ENCODE results near the gene NCBP2.
A peak's percentile ranks its signal among the peaks of the same experiment; 100 is the strongest.

NCBP2 gene

DNA sequence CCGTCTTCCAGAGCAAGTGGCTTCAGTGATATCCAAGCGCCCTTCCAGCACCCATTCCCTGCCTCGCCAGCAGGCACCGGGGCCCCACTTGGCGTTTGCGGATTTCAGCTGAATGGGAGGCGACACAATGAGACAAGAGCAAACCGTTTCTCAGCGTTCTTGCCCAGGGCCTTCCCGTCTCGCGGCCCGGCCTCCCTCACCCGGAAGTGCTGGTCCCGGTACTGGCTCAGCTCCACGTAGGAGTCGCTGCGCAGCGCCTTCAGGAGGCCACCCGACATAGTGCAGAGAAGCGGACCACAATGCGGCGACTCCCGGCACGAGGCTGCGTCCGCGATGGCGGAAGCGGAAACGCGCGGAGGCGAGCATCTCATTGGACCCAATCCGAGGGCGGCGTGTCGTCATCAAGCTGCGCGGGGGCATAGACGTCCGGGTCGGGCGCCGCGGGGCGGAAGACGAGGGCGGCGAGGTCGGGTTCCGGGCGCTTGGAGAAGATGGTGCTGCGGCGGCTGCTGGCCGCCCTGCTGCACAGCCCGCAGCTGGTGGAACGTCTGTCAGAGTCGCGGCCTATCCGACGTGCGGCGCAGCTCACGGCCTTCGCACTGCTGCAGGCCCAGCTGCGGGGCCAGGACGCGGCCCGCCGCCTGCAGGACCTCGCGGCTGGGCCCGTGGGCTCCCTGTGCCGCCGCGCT, at the start of gene NCBP2:
TSS of gene NCBP2 (minus strand) at position 303 of the 689 bp plus-strand sequence. CDS start at position 278, 25 bp downstream.
- Mint-ChIP-seq H3K4me1 (peaks cover 47% of the 10 kb centered on the region), H3K36me3 (peaks cover 41% of the 10 kb centered on the region), H3K4me3 (peak within 1 kb of the TSS; percentile 93), H3K27ac (peak within 1 kb of the TSS; percentile 95), H3K9me3 (no peaks in the 10 kb centered on the region), H3K27me3 (peaks cover 5% of the 10 kb centered on the region)
- CTCF ChIA-PET = interaction anchor here (0.9 to 2.0 kb wide), 15 partner anchors 9 to 414 kb away, joined by 3 to 7 read pairs (median 4); partner anchors contain the start of gene SENP5
- peak; percentile 100 for DNase-seq

DNA sequence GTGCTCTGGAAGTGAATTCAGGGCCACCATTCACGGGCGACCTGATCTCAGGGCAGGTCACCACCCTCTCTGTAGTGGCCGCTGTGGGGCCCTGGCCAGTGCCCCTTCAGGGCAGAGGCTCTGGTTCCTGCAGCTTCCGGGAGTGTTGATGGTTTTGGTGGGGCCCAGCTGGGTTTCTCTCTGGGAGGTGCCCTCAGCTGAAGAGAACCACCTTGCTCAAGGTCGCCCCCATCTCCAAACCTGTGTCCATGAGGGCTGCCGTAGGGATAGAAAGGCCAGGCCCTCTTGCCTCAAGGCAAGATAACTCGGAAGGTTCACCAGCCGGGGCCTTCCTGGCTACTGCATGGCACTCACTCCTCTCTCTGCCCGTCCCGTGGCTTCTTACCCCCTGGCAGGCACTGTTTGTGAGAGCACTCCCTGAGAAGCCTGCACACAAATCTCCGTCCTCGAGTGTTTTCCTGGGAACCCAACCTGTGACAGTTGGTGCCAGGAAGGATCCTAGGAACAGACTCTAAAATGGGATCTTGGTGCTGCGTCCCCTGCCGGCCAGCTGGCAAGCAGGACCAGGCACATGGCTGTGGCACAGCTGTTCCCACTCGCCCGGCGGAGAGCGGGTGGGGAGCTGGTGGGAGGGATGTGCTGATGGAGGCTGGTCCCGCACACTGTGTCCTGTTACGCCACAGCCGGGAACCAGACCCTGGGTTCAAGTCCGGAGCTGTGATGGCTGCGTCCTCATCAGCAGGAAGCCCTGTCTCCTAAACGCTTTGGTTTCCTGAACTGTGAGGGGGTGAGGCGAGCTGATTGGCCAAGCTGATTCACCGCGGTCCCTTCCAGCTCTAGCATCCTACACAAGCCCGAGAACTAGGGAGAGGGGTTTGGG, 49.5 kb upstream of the NCBP2 start:
- H3K27me3 Mint-ChIP-seq = peaks cover 15% of the 10 kb centered on the region
- H3K36me3 Mint-ChIP-seq = no peaks in the 10 kb centered on the region
- no peaks in the 10 kb centered on the region for H3K4me1 Mint-ChIP-seq
- no peak overlapping the region for H3K4me3 Mint-ChIP-seq
- no peak overlapping the region for H3K27ac Mint-ChIP-seq
- no peak for DNase-seq
- H3K9me3 Mint-ChIP-seq = no peaks in the 10 kb centered on the region
- CTCF ChIA-PET = no interaction called here

DNA sequence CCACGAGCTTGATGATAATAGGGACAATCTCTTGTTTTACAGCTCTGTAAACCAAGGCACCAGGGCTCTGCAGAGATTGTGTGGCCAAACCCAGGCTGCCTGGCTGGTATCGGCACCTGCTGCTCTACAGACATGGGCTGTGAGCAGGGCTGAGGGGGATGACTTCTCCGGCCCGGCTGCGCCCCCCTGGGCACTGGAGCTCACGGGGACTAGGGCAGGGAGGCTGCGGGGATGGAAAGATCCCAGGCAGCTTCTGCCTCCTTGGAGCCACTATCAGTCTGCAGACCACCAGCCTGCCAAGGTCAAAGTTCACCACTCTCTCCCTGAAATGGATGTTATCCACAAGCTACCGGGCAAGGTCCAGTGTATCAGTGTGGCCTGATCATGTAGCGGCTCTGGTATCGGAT, 48.3 kb upstream of the NCBP2 start:
- H3K36me3 Mint-ChIP-seq = no peaks in the 10 kb centered on the region
- H3K27me3 Mint-ChIP-seq = peaks cover 19% of the 10 kb centered on the region
- CTCF ChIA-PET = no interaction called here
- H3K27ac Mint-ChIP-seq = no peak overlapping the region
- no peaks in the 10 kb centered on the region for H3K4me1 Mint-ChIP-seq
- H3K9me3 Mint-ChIP-seq = no peaks in the 10 kb centered on the region
- H3K4me3 Mint-ChIP-seq = no peak overlapping the region
- DNase-seq = no peak

DNA sequence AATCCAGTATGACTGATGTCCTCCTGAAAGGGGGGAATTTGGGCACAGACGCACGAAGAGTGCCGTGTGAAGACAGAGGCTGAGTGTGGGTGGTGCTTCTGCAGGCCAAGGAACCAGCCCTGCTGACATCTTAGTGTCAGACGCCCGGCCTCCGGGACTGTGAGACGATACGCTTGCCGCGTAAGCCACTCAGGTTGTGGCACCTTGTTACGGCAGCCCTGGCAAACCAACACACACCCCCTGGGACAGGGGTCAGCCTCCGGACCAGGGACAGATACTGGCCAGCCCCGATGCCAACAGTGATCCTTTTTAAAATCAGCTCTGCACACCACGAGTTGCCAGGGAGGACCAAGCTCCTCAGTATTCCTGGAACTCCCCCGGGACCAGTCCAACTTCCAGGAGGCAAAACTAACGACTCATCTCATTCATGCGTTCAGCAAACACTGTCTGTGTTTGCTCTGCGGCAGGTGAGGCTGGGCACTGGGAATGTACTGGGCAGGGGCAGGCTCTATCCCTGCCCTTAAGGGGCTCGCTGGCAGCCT, 47.5 kb upstream of the NCBP2 start:
- peaks cover 25% of the 10 kb centered on the region for H3K27me3 Mint-ChIP-seq
- H3K4me1 Mint-ChIP-seq = no peaks in the 10 kb centered on the region
- no peaks in the 10 kb centered on the region for H3K9me3 Mint-ChIP-seq
- no peaks in the 10 kb centered on the region for H3K36me3 Mint-ChIP-seq
- H3K27ac Mint-ChIP-seq = no peak overlapping the region
- no peak overlapping the region for H3K4me3 Mint-ChIP-seq
- CTCF ChIA-PET = interaction anchor here (0.7 kb wide), 1 partner anchor 12 kb away, joined by 3 read pairs; no protein-coding TSS in a partner anchor
- no peak for DNase-seq

DNA sequence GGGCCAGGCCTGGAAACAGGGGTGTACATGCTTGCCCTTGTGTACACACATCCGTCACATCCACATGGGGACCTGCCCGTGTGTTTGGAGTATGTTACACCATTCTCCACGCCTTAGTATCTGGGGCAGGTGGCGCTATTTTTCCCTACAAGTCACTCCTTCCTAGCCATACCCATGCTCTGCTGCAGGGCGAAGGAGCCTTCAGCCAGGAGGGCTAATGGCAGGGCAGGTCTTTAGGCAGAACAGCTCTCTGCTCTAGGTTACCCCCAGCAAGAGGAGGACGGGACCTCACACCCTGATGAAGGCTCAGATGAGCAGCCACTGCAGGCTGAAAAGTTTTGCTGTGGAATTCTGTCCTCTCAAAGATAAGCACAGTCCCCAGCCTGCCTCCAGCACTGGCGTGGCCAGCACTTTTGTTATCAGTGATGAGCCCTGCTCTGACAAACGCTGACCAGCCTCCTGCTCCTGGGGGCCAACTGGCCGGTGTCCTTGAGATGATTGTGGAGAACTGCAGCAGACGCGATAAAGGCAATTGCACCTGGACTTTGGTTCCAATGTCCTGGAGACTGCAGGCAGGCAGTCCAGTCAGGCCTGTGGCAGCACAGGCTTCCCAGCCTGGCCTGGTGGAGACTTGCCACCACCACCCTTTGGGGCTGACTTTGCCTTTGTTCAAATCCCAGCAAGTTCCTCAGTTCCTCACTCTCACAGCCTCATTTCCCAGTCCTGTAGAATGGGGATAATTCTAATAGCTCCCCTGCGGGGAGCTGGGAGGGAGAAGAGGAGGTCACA, 46.1 kb upstream of the NCBP2 start:
- H3K4me1 Mint-ChIP-seq = no peaks in the 10 kb centered on the region

DNA sequence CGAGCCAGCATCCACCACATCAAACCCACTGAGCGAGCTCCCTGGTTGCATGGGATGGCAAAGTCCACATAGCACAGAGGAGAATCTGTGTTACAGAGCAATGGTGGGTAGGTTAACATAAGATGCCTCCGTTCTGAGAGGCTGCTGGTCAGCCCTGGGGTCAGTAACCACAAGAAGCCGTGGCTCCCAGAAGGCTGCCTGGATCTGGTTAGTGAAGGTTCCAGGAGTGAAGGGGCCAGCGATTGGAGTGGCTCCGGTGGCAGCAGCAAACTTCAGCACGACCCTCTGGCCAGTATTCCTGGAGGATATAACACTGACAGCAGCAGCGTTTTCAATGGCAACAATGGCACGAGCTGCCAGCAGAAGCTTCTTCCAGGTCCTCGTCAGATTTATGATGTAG, 44.7 kb upstream of the NCBP2 start:
- no peak overlapping the region for H3K4me3 Mint-ChIP-seq
- no peaks in the 10 kb centered on the region for H3K4me1 Mint-ChIP-seq
- no peak overlapping the region for H3K27ac Mint-ChIP-seq
- peaks cover 32% of the 10 kb centered on the region for H3K27me3 Mint-ChIP-seq
- no peaks in the 10 kb centered on the region for H3K36me3 Mint-ChIP-seq
- peaks cover 6% of the 10 kb centered on the region for H3K9me3 Mint-ChIP-seq
- no peak for DNase-seq
- CTCF ChIA-PET = no interaction called here

More for the DNA sequence above, 46.1 kb upstream of the NCBP2 start:
- no peaks in the 10 kb centered on the region for H3K36me3 Mint-ChIP-seq
- no peak overlapping the region for H3K4me3 Mint-ChIP-seq
- H3K9me3 Mint-ChIP-seq = peaks cover 2% of the 10 kb centered on the region
- H3K27ac Mint-ChIP-seq = no peak overlapping the region
- CTCF ChIA-PET = interaction anchor here (1.0 kb wide), 1 partner anchor 12 kb away, joined by 3 read pairs; no protein-coding TSS in a partner anchor
- H3K27me3 Mint-ChIP-seq = peaks cover 25% of the 10 kb centered on the region
- no peak for DNase-seq

DNA sequence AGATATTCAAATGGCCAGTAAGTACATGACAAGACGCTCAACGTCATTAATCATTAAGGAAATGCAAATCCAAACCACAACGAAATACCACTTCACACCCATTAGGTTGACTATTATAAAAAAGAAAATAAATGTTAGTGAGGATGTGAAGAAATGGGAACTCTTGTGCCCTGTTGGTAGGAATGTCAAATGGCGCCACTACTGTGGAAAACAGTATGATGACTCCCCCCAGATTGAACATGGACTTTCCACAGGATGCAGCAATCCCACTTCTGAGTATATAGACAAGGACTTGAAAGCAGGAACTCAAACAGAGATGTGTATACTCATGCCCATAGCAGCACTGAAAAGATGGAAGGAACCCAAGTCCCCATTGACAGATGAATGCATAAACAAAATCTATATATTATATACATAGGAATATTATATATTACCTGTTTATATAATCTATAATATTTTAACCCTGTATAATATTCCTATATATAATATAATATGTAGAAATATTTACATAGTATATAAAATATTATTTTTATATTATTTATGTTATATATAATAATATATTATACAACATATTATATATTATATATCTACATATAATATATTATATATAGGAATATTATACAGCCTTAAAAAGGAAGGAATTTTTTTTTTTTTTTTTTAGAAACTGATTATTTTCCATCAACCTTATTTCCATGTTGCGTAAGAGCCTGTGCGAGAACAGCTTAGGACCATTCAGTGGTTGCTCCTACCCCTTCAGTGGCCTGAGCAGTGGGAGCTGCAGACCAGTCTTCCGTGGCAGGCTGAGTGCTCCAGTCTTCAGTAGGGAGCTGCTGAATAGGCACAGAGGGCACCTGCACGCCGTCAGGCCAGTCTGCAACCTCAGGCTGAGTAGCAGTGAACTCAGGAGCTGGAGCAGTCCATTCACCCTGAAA, 43.9 kb upstream of the NCBP2 start:
- Mint-ChIP-seq H3K9me3 (peaks cover 6% of the 10 kb centered on the region), H3K27me3 (peaks cover 35% of the 10 kb centered on the region), H3K4me3 (no peak overlapping the region), H3K36me3 (no peaks in the 10 kb centered on the region), H3K27ac (no peak overlapping the region), H3K4me1 (no peaks in the 10 kb centered on the region)
- no peak for DNase-seq
- CTCF ChIA-PET = interaction anchor here (0.7 kb wide), 1 partner anchor 18 kb away, joined by 3 read pairs; no protein-coding TSS in a partner anchor

DNA sequence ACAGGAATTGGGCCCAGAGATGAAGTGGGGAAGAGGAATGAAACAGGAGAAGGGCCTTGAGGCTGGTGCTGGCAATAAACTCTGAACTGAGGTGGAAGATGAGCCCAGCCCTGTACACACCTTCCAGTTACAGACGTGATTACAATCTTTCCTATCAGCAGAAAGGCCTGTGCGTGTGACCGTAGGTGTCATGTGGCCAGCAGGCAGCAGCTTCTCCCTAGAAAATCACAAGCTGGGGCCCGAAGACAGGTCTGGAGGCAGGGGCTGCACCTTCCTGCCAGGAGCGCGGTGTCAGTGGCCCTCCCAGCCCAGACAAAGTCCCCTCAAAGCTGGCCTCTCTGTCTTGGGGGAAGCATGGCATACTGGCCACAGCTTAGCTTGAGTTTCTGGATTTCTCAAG, 43.0 kb upstream of the NCBP2 start:
- no peak for DNase-seq
- Mint-ChIP-seq H3K27me3 (peaks cover 35% of the 10 kb centered on the region), H3K9me3 (peaks cover 6% of the 10 kb centered on the region), H3K27ac (no peak overlapping the region), H3K36me3 (no peaks in the 10 kb centered on the region), H3K4me1 (no peaks in the 10 kb centered on the region), H3K4me3 (no peak overlapping the region)
- CTCF ChIA-PET = no interaction called here

DNA sequence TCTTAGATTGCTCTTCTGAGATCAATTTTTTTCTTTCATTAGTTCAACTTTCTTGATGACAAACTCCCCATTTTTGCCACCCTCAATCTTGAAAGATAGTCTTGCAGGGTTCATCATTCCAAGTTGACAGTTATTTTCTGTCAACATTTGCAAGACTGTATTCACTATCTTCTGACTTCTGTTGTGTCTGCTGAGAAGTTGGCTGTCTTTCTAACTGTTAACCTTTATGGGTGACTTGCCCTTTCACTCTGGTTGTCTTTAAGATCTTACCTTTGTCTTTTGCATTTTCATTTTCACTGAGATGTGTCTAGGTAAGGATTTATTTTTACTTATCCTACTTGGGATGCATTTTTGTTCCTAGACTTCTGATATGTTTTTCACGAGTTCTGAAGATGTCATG, 40.9 kb upstream of the NCBP2 start:
- no peak for DNase-seq
- H3K36me3 Mint-ChIP-seq = no peaks in the 10 kb centered on the region
- CTCF ChIA-PET = no interaction called here
- H3K27me3 Mint-ChIP-seq = peaks cover 47% of the 10 kb centered on the region
- no peak overlapping the region for H3K27ac Mint-ChIP-seq
- peaks cover 6% of the 10 kb centered on the region for H3K9me3 Mint-ChIP-seq
- H3K4me3 Mint-ChIP-seq = no peak overlapping the region
- peaks cover 8% of the 10 kb centered on the region for H3K4me1 Mint-ChIP-seq

DNA sequence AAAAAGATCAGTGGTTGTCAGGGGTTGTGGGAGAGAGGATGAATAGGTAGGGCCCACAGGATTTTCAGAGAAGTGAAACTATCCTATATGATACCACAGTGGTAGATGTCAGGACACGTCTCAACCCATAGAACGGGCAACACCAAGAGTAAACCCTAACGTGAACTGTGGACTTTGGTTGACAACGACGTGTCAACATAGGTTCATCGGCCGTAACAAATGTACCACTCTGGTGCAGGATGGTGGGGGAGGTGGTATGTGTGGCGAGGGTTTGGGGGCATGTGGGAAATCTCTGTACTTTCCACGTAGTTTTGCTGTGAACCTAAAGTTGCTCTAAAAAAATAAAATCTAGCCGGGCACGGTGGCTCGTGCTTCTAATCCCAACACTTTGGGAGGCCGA, 39.3 kb upstream of the NCBP2 start:
- CTCF ChIA-PET = interaction anchor here (0.8 kb wide), 1 partner anchor 102 kb away, joined by 3 read pairs; no protein-coding TSS in a partner anchor
- no peak overlapping the region for H3K27ac Mint-ChIP-seq
- peaks cover 44% of the 10 kb centered on the region for H3K27me3 Mint-ChIP-seq
- H3K36me3 Mint-ChIP-seq = no peaks in the 10 kb centered on the region
- no peak overlapping the region for H3K4me3 Mint-ChIP-seq
- peaks cover 6% of the 10 kb centered on the region for H3K9me3 Mint-ChIP-seq
- DNase-seq = no peak
- peaks cover 9% of the 10 kb centered on the region for H3K4me1 Mint-ChIP-seq

DNA sequence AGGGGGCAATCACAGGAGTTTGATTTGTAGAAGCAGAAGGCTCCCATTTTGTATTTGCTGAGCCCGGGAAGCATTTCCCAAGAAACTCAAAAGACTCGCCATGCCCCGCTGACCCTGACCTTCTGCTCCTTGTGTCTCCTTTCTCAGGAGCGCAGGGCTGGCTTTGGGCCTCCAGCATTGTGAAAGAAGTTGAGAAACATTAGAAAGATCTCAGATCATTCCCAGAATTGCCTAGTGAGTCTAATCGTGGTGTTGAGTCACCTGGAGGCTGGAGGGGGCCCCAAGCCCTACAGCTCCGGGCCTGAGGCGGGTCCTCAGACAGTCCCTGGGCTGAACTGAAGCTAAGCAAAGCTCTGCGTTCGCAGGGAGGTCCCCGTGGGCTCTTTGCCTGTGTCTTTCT, 37.2 kb upstream of the NCBP2 start:
- Mint-ChIP-seq H3K27ac (no peak overlapping the region), H3K4me3 (no peak overlapping the region), H3K9me3 (peaks cover 6% of the 10 kb centered on the region), H3K27me3 (peaks cover 48% of the 10 kb centered on the region), H3K4me1 (peaks cover 9% of the 10 kb centered on the region), H3K36me3 (no peaks in the 10 kb centered on the region)
- DNase-seq = no peak
- CTCF ChIA-PET = interaction anchor here (1.5 to 1.8 kb wide), 2 partner anchors 8 to 50 kb away, joined by 3 to 4 read pairs; partner anchors contain the start of gene MELTF

DNA sequence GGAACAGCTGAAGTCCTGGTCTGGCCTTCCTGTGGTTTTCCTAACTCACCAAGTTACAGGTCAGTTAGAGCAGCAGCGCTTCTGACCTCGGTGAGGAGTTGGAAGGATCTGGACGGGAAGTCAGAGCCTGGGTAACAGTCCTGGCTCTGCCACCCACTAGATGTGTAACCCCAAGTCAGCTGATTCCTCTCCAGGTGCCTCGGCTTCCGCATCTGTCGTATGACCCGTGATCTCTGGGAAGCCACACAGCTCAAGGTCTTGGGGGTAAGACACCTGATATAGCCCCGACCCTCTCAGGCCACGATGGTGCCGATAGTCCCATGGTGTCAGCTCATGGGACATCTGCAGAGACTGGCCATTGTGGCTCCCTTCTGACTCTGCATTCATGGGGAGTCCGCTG, 34.6 kb upstream of the NCBP2 start:
- Mint-ChIP-seq H3K4me1 (peaks cover 9% of the 10 kb centered on the region), H3K4me3 (no peak overlapping the region), H3K9me3 (no peaks in the 10 kb centered on the region), H3K27me3 (peaks cover 45% of the 10 kb centered on the region), H3K36me3 (no peaks in the 10 kb centered on the region), H3K27ac (peak overlapping the region; percentile 33)
- CTCF ChIA-PET = interaction anchor here (0.9 to 1.3 kb wide), 2 partner anchors 53 to 210 kb away, joined by 3 to 4 read pairs; no protein-coding TSS in a partner anchor
- no peak for DNase-seq

DNA sequence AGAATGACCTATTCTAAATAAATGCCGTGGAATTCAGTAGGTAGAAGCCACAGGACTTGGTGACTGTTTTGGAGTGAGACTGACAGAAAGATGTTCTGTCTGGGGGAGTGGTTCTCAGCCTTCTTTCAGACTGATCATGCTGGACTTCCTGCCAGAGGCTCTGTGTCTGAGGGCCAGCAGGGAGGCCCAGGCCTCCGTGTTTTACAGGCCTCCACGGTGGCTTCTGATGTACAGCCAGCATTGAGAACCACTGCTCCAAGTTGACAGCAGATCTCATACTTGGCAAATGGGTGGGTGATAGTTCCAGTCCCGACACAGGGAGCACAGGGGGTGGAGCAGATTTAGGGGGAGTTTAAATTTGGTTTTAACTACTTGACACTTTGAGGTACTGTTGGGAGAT, 33.0 kb upstream of the NCBP2 start:
- Mint-ChIP-seq H3K4me3 (no peak overlapping the region), H3K9me3 (no peaks in the 10 kb centered on the region), H3K27ac (no peak overlapping the region), H3K4me1 (peaks cover 13% of the 10 kb centered on the region), H3K36me3 (no peaks in the 10 kb centered on the region), H3K27me3 (peaks cover 55% of the 10 kb centered on the region)
- CTCF ChIA-PET = no interaction called here
- no peak for DNase-seq

All from activated naive CD4-positive, alpha-beta T cell treated with anti-CD3 and anti-CD28 coated beads, Interleukin-2, amount 10 ng/mL, durations not matched to agents 7 days and 5 days (primary cell).